GM12891 (cell line): ENCODE results near the gene SLC25A21.

Experiments used
- DNase-seq: peaks from one replicate; pipeline ENCODE4 v3.0.0; 2011; ENCODE audit warnings: low spot score; ENCODE audit not compliant: insufficient read length
- FAIRE-seq: peaks from 2 replicates; lab custom pipeline; 2011; peaks lifted over from hg19 to GRCh38; lab: Jason Lieb, UNC
- PAX5 ChIP-seq: IDR thresholded peaks from 2 replicates; pipeline ENCODE4 v1.6.1; 2011; ENCODE audit warnings: low read length, moderate library complexity, mild to moderate bottlenecking; ENCODE audit not compliant: insufficient read depth, severe bottlenecking
- POLR2A ChIP-seq: IDR thresholded peaks from 2 replicates; pipeline ENCODE4 v1.6.1; 2011; ENCODE audit warnings: low read depth, low read length, control low read depth
- POLR2AphosphoS5 ChIP-seq: IDR thresholded peaks from 2 replicates; pipeline ENCODE4 v1.6.1; 2011; ENCODE audit warnings: low read depth, low read length, control low read depth
- POU2F2 ChIP-seq: IDR thresholded peaks from 2 replicates; pipeline ENCODE4 v1.6.1; 2011; ENCODE audit warnings: low read depth, mild to moderate bottlenecking, control low read depth, low read length, moderate library complexity
- SPI1 ChIP-seq: IDR thresholded peaks from 2 replicates; pipeline ENCODE4 v1.6.1; 2011; ENCODE audit warnings: low read depth, low read length, control low read depth
- TAF1 ChIP-seq: IDR thresholded peaks from 2 replicates; pipeline ENCODE4 v1.6.1; 2011; ENCODE audit warnings: low read depth, low read length, control low read depth

SLC25A21 gene

DNA sequence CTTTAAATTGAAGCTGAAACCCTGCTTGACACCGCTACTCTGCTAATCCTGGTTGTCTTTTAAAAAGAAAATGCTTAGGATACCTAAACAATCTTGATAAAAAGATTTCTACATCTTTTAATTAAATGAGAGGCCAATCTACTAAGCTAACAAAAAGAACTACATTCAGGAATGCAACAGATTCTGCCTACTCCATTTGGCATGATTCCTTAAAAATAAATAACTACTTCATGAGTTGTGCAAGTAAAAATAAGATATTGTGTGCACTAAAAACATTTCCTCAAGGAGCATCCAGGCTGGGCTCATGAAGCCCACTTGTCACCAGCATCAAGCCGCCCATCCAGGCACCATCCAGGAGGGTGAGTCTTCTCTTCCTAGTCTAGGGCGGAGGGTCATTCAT is 313.3 kb downstream of the SLC25A21 start:
- DNase-seq (no peak), FAIRE-seq (no peak)
- no peak for TF ChIP-seq POLR2AphosphoS5
- TF ChIP-seq POU2F2: no peak
- no peak for TF ChIP-seq SPI1
- TF ChIP-seq TAF1: no peak
- no peak for TF ChIP-seq PAX5
- no peak for TF ChIP-seq POLR2A

DNA sequence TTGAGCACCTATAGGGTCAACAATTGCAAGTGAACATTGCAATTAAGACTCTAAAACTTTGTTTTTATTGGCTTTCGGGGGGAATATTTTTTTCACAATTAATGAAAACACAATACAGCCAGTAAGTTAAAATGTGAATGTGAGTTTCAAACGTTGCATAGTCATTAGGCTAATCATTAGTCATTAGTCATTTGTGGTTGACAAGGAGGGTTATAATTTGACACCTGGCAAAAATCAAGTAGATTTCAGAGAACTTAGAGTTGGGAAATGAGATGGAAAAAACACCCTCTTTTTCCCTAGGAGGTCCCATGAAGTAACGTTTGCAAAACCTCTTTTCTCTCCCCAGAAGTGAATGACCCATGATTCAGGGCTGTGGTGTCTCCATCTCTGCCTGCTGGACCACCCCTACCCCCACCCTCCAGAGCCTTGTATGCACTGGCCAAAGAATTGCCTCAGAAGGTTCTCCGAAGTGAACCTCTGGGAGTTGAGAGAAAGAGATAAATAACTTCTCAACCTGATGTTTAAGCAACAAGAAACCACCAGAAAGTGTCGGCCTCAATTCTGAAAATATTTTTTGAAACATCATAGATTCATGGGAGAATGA is 314.5 kb downstream of the SLC25A21 start:
- TF ChIP-seq TAF1 (no peak), POU2F2 (no peak), PAX5 (no peak), SPI1 (no peak), POLR2A (no peak), POLR2AphosphoS5 (no peak)
- FAIRE-seq (no peak), DNase-seq (no peak)

DNA sequence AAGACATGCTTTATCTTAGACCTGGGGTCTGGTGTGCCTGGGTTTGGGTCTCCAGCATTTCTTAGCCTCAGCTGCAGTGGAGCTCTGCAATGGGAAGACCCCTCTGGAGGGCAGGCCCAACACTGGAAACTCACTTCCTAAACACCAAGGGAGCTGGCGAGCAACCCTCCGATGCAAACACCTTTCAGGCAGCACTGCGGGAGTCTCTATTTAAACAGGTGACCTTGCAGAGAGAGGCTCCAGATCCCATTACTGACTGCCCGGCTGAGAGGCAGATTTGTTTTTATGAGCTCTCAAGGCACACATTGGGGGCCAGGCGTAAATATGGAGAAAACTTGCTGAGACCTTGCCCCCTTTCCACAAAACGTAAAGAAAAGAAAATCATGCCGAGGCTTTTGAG is 315.3 kb downstream of the SLC25A21 start:
- no peak for TF ChIP-seq PAX5
- no peak for TF ChIP-seq SPI1
- TF ChIP-seq TAF1: no peak
- no peak for TF ChIP-seq POLR2AphosphoS5
- no peak for TF ChIP-seq POU2F2
- TF ChIP-seq POLR2A: no peak
- FAIRE-seq (no peak), DNase-seq (no peak)

DNA sequence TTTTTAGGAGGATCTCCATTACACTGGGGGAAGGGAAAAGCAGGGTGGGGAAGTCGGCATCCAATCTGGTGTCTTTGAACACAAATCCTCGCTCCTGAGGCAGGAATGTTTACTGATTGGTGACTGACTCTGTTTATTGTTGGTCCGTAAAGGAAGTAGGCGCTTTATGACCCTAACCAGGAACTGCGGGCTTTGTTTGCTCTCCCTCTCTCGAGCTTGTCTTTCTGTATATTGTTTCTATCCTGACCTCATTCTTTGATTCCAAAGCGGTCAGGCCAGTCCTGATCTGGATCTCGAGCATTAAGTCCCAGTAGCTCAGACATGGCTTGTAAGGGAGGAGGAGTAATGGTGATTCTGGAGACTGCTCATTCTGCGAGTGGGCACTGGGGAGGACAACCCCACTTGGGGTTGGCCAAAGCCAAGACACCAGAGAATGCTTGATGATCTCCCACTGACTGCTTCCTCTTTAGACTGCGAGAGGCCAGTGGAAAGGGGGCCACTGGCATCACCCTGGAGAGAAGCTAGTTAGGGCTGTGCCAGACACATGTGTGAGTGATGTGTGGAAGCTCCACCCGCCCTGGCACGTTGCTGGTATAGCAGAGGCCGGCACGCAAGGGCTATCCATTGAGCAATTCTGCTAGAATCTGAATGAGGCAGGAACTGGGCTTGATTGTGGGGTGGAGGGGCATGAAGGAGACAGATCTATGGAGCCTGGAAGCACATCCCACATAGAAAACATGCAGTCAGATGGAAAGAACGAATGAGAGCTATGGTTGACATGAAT is 316.1 kb downstream of the SLC25A21 start:
- no peak for DNase-seq
- TF ChIP-seq TAF1 (no peak), PAX5 (no peak), SPI1 (no peak), POLR2A (no peak), POLR2AphosphoS5 (no peak), POU2F2 (no peak)
- FAIRE-seq: no peak

DNA sequence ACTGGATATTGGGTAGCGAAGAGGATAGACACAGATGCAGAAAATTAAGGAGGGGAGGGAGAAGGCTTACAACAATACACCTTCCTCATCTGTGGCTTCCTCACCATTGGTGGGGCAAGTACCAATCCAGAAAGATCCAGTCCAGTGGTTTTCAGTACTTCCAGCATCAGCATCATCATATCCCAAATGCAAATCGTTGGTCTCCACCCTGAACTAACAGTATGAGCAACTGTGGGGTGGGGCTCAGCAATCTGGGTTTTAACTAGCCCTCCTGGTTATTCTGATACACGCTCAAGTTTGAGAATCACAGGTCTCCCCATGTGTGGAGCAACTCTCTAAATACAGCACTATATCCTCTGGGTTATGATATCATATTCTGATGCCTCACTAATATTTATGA is 317.0 kb downstream of the SLC25A21 start:
- TF ChIP-seq POLR2A (no peak), SPI1 (no peak), PAX5 (no peak), POU2F2 (no peak), POLR2AphosphoS5 (no peak), TAF1 (no peak)
- FAIRE-seq (no peak), DNase-seq (no peak)

DNA sequence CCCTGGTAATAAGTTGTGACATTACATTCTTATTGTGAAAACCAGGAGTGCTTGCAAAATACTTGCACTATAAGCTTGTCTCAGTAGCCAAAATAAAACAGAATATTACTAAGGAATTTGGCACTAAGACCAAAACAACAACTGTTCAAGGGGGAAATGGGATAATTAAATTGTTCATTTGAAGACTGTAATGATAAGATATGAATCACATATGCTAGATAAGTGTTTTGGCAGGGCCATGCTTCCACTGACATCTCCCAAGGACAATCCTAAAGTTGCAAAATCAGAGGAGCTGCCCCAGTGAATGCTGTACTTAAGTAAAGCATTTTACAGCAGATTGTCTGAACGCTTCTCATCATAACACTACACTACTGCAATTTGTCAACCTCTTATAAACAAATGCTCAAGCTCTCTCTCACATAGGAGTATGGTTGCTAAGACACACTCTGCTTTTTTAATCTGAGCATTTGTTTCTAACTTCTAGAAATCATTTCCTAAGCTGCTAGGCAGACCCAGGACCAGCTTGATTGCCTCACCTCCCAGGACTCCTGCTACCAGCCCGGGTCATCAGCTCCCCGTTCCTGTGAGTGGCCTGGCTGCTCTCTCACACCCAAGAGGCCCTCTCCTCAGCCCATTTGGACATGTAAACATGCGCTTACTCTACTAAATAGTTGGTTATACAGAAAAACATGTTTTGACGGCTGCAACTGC is 319.3 kb downstream of the SLC25A21 start:
- no peak for FAIRE-seq
- TF ChIP-seq SPI1: no peak
- TF ChIP-seq POLR2A: no peak
- no peak for TF ChIP-seq TAF1
- TF ChIP-seq PAX5: no peak
- TF ChIP-seq POU2F2: no peak
- TF ChIP-seq POLR2AphosphoS5: no peak
- no peak for DNase-seq

DNA sequence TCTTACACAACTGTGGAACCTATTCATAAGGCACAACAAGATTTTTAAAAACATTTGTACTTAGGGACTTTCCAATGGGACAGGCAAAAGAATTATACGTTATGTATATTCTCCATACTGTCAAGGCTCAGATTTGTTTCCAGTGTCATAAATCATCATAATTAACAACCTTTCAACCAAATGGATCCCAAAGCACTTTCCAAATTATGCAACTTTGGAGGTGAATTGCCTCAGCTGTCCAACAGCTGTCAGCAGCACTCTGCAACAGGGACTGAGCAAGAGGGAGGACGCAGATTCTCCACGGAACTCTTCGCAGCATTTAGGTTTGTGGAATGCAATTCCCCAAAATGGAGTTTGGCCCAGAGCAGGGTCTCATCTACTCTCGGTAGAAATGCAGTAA is 324.2 kb downstream of the SLC25A21 start:
- no peak for DNase-seq
- TF ChIP-seq TAF1 (no peak), POU2F2 (no peak), POLR2A (no peak), PAX5 (no peak), SPI1 (no peak), POLR2AphosphoS5 (no peak)
- FAIRE-seq: no peak

DNA sequence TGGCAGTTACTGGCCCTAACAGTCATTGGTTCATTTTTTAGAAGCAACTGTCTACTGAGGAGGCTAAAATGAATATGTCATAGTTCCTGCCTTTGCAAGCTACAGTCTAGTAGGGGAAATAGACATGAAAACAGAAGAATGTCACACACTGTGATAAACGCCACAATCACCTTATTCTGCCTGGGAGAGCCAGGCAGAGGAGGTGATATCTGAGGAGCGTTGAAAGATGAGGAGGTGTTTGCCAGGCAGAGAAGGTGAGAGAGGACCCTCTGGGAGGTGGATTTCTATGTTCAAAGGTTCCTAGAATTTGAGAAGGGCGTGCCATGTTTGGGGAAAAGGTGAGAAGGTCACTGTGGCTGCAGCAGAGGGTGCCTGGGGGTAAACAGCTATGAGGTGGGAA is 325.0 kb downstream of the SLC25A21 start:
- FAIRE-seq: no peak
- DNase-seq: no peak
- no peak for TF ChIP-seq SPI1
- no peak for TF ChIP-seq POLR2AphosphoS5
- no peak for TF ChIP-seq POLR2A
- TF ChIP-seq PAX5: no peak
- no peak for TF ChIP-seq POU2F2
- TF ChIP-seq TAF1: no peak

DNA sequence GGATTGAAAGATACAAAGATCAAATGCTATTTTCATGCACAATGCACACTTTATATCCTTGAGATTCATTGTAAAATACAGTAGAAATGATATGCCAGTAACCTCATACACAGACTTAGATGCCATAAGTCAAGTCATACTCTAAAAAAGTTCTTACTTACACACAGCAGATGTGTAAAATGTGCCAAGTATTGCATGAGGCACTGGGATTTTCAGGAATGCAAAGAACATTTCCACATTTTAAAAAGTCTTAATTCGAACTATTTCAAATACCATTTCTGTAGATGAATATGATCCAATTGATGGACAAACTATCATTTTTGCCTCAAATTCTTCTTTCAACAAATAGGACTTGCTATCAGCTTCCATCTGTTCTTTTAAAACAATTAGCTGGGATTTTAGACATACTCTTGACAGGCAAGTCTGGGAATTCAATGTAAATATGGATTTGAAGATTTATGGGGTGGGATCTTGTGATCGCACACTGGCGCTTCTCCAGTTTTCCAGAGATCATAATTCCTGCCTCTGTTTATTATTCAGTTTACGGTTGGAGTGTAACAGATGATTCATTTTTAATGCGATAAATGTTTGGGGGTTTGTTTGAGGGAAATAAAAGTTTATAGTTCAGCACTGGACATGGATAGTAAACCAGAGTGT is 326.9 kb downstream of the SLC25A21 start:
- FAIRE-seq (no peak), DNase-seq (no peak)
- TF ChIP-seq POU2F2 (no peak), POLR2A (no peak), POLR2AphosphoS5 (no peak), SPI1 (no peak), TAF1 (no peak), PAX5 (no peak)
